B cell (primary cell): ENCODE measurements around the gene PACSIN2.

ENCODE experiments used
- CTCF ChIP-seq: fragments of 200-600 bp; IDR thresholded peaks from one replicate; pipeline ENCODE4 v1.8.0; 2022; ENCODE audit warnings: antibody characterized with exemption, mild to moderate bottlenecking
- EZH2 ChIP-seq: IDR thresholded peaks from 2 replicates; pipeline ENCODE4 v1.6.1; 2012; ENCODE audit warnings: borderline replicate concordance, low read depth, mild to moderate bottlenecking, moderate library complexity, low read length; ENCODE audit not compliant: insufficient read depth, poor library complexity, severe bottlenecking

- no peak for TF ChIP-seq CTCF
- no peak for TF ChIP-seq EZH2
Measured at GRCh38 chr22:42863349-42863961, 151.5 kb downstream of the PACSIN2 start.
